Measurements from ENCODE around the gene SORCS2.
"Not testable (repeated sequence)": the region's sequence is repeated elsewhere in the genome, so short reads cannot be mapped to it uniquely, and the experiment has no call there.

The SORCS2 gene

DNA sequence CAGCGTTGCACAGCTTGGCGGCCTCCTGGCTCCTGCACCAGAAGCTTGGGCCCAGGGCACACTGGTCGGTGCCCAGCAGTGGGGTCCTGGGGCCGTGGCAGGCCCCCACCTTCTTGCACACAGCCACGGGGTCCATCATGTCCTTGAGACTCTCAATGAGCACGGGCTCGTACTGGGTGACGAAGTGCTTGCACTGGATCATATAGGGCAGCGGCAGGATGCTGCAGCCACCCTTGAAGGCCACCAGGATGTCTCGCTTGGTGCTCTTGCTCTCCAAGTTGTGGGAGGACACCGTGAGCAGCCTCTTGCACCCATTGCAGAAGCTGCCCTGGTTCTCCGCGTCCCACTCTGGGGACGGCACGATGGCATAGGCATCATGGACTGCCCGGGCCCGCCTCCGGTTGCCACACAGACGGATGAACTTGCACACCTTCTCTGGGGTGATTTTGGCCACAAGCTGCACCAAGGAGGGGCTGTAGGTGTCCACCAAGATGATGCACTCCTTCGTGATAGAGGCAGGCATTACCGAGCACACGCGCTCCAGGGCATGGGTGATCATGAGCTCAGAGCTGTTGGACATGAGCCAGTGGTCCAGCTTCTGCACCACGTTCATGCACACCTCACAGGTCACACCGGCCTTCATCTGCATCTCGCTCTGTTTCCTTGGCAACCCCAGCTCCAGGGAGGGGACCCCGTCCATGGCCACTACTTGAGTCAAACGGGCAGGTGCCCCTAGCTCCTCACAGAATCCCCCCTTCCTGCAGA is 241.2 kb downstream of the SORCS2 start:
- no peak for DNase-seq

DNA sequence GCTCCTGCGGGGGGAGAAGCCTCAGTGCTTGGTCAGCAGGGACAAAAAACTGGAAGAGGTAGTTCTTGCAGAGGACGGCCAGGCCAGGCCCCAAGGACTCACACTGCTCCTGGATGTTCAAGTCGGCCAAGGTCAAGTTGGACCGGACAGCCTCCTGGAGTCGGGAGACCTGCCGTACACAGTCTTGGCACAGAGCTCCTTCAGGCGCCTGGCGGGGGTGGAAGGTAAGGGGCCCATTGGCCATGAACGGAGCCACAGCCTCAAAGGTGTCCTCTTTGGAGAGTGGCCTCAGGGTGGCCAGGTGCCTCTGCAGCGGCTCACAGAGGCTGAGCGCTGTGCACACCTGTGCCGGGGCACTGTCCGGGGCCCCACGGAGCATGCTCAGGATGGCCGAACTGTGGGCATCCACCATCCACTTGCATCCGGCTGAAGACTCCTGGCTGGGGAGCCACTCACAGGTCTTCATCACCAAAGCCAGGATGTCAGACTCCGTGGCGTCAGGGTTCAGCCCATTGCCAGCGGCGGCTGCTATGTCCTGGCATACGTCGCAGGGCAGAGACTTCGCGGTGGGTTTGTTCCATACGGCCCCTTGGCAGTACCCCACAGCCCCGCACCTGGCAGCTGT is 241.9 kb downstream of the SORCS2 start:
- DNase-seq: no peak

DNA sequence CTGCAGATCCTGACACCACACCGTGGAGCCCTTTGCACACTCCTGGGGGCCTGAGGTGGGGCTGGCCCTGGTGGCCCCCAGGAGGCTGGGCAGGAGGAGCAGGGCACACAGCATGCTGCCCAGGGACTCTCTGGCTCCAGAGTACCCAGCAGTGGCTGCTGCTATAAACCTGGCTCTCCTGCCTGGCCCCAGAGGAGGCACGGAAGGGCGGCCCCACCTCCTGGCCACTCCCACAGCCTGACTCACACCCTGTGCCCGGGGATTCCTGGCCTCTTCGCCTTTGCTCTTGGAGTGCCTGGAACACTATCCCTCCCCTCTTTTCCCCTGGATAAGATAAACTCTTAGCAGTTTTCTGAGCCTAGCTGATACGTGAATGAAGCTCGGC is 242.4 kb downstream of the SORCS2 start, which contains the start of gene PSAPL1:
Gene PSAPL1, minus strand, starts transcription at position 165 of the 385 bp plus-strand sequence. Its CDS starts 51 bp downstream, at position 114.
- DNase-seq: no peak

- no peak for DNase-seq
Observed at GRCh38 chr4:7435471-7436061, 243.2 kb downstream of the SORCS2 start.

DNA sequence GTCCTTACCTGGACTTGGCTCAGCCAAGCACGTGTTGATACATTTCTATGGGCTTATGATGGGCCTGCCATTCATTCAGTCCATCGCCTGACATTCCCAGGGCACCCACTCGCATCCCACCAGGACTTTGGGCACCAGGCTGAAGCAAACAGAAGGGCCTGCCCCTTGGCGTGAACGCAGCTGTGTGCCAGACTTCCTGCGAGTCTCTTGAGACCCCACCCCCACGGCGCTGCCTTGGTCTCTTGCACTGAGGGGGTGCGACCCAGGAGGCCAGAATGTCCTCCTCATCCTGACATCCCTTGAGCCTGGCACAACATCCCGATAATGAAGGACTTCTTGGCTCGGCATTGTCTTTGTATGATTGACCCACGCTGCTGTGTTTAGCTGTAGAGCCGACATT is 243.9 kb downstream of the SORCS2 start:
- DNase-seq: no peak

- DNase-seq: no peak
Observed at GRCh38 chr4:7439699-7440098, 247.4 kb downstream of the SORCS2 start.

- no peak for DNase-seq
Observed at GRCh38 chr4:7441201-7441600, 248.9 kb downstream of the SORCS2 start.

DNA sequence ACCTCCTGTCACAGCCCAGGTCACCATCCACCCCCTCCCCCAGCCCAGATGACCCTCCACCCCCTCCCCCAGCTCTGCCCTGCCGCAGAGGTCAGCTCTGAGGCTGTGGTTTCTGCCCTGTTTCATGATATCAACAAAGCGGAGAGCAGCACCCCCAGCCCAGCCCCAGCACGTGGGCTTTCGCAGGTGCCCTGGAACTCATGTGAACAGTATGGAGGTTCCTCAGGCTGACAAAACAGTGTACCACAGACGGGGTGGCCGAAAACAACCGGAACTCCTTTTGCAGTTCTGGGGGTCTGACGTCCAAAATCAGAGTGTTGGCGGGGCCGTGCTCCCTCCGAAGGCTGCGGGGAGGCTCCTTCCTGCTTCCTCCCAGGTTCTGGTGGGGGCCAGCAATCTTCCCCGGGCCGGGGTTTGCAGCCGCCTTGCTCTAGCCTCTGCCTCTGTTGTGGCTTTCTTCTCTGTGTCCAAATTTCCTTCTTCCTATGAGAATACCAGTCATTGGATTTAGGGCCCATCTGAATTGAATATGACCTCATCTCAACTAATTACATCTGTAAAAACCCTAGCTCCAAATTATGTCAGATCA is 250.3 kb downstream of the SORCS2 start:
- no peak for DNase-seq

GRCh38 chr4:7444314-7444713 is 252.0 kb downstream of the SORCS2 start:
- no peak for DNase-seq

DNA sequence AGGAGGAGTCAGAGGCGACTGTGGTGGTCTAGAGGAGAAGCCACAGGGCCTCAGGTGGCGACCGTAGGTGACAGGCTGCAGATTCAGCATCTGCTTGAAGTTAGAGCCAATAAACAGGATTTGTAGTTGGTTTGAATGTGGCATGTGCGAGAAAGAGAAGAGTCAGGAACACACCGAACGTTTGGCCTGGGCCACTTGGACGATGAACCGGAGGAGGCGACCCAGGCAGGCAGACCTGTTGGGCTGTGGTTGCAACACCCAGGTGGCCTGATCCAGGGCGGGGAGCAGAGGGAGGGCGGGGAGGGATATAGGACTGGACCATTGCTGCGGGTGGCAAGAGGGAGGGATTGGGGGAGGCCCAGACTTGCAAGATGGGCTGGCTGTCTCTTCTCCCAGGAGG is 252.4 kb downstream of the SORCS2 start:
- no peak for DNase-seq

- DNase-seq: no peak
Observed at GRCh38 chr4:7447236-7447635, 254.9 kb downstream of the SORCS2 start.

GRCh38 chr4:7448036-7448435 is 255.7 kb downstream of the SORCS2 start:
- no peak for DNase-seq

DNA sequence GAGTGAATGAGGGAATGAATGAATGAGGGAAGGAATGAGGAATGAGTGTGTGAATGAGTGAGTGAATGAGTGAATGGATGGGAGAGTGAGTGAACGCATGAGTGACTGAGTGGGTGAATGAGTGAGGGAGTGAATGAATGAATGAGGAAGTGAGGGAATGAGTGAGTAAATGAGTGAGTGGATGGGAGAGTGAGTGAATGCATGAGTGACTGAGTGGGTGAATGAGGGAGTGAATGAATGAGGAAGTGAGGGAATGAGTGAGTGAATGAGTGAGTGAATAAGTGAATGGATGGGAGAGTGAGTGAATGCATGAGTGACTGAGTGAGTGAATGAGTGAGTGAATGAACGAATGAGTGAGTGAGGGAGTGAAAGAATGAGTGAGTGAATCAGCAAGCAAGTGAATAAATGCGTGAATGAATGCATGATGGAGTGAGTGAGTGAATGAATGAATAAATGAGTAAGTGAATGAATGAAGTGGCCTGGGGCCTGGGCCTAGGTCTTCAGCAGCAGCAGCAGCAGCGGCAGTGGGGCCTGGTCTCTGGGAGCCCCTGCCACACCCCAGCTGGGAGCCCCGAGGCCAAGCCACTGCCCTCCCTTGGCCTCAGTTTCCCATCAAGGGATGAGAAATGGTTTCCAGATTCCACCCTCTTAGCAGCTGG is 258.6 kb downstream of the SORCS2 start:
- no peak for DNase-seq

DNA sequence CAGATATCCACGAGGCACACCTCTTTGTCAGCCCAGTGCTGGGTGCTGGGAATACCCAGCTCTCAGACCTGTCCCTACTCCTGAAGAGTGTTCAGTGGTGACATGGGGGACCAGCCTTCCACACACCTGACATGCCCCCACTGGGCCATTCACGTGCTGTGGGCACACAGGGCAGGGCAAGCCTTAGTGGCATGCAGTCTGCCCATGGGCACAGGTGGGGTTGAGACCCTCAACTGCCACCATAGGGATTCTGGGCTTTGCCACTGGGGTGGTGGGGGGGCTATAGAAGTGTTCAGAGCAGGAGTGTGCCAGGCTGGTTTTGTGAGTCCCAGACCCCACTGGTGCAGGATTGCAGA is 259.1 kb downstream of the SORCS2 start:
- DNase-seq: no peak

GRCh38 chr4:7451800-7452199 is 259.5 kb downstream of the SORCS2 start:
- DNase-seq: no peak

DNA sequence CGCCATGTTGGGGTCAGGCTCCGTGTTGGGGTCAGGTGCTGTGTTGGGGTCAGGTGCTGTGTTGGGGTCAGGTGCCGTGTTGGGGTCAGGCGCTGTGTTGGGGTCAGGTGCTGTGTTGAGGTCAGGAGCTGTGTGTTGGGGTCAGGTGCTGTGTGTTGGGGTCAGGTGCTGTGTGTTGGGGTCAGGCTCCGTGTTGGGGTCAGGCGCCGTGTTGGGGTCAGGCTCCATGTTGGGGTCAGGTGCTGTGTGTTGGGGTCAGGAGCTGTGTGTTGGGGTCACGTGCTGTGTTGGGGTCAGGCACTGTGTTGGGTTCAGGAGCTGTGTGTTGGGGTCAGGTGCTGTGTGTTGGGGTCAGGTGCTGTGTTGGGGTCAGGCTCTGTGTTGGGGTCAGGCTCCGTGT is 260.5 kb downstream of the SORCS2 start:
- DNase-seq: not testable (repeated sequence)

- DNase-seq: no peak
Observed at GRCh38 chr4:7457201-7458065, 265.1 kb downstream of the SORCS2 start.

DNA sequence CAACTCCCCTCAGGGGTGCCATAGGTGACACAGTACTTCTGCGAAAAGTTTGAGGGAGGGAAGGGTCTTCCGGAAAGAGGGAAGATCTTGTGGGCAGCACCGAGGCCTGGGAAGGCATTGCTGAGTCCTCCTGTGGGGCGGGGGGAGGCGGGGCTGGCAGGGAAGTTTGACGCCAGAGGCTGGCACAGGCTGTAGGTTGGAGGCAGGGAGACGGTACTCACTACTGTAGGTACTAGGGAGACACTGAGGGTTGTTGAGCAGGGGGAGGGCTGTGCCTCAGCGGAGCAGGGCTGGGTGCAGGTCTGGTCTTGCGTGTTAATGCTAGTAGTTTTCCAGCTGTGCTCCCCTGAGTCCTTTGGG is 265.7 kb downstream of the SORCS2 start:
- no peak for DNase-seq

GRCh38 chr4:7458477-7458876 is 266.1 kb downstream of the SORCS2 start:
- no peak for DNase-seq

DNA sequence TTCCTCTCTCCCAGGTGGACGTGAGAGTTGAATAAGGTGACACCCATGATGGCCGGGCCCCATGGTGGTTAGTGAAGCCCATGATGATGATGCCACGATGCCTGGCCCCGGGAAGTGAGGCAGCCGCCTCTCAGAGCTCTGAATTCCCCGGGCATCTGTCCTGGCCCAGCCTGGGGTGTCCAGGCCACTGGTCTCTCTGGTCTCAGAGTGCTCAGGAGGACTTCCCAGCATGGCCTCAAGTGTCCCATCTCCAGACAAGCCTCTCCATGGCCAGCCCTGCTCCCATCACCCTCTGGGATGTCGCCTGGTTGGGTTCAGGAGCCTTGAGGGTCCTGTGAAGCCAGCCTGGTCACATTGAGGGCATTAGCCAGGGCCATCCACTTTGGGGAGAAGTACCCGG is 267.1 kb downstream of the SORCS2 start:
- DNase-seq: no peak

GRCh38 chr4:7460566-7460965 is 268.2 kb downstream of the SORCS2 start:
- DNase-seq: no peak

- DNase-seq: no peak
Observed at GRCh38 chr4:7461230-7461629, 268.9 kb downstream of the SORCS2 start.
